Astrocyte of the cerebellum (primary cell): ENCODE results near the gene IPO11.

Experiments used
- DNase-seq: peaks from one replicate; pipeline ENCODE4 v3.0.0-alpha.2; 2011; ENCODE audit warnings: low read depth
- H3K4me3 ChIP-seq: 2 replicates; pipeline ENCODE4 v1.5.1; 2011; ENCODE audit warnings: mild to moderate bottlenecking, low read depth, low read length, moderate library complexity
- in situ Hi-C: cut with HindIII; loops from 2 replicates; pipeline ENCODE4 v1.10.0; 2017; ENCODE audit warnings: low sequenced_read_pairs
- TF ChIP-seq, protein P1 (sequence below): IDR thresholded peaks from 2 replicates; pipeline ENCODE4 v1.5.1; 2012; ENCODE audit warnings: low read length, low read depth, moderate library complexity, mild to moderate bottlenecking; ENCODE audit errors: missing control alignments

IPO11 gene

DNA sequence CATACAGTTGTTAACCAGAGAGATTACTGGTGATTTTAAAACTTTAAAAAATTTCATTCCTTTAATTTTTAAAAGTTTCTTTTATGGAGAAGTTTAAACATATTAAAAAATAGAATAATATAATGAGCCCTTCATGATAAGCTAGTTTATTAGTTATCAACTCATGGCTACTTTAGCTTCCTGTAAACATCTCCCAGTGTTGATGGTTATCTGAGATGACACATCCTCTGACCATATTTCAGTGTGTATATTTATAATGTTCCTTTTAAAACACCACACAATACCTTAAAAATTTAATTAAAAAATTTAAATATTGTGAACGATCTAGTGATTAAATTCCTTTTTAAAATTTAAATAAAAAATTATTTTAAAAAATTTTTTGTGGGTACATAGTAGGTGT, 74.1 kb downstream of the IPO11 start:
- TF ChIP-seq, protein P1, sequence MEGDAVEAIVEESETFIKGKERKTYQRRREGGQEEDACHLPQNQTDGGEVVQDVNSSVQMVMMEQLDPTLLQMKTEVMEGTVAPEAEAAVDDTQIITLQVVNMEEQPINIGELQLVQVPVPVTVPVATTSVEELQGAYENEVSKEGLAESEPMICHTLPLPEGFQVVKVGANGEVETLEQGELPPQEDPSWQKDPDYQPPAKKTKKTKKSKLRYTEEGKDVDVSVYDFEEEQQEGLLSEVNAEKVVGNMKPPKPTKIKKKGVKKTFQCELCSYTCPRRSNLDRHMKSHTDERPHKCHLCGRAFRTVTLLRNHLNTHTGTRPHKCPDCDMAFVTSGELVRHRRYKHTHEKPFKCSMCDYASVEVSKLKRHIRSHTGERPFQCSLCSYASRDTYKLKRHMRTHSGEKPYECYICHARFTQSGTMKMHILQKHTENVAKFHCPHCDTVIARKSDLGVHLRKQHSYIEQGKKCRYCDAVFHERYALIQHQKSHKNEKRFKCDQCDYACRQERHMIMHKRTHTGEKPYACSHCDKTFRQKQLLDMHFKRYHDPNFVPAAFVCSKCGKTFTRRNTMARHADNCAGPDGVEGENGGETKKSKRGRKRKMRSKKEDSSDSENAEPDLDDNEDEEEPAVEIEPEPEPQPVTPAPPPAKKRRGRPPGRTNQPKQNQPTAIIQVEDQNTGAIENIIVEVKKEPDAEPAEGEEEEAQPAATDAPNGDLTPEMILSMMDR, result no peak
- no peak overlapping the region for H3K4me3 ChIP-seq
- DNase-seq, result no peak
- in situ Hi-C loops, result no loop called here

DNA sequence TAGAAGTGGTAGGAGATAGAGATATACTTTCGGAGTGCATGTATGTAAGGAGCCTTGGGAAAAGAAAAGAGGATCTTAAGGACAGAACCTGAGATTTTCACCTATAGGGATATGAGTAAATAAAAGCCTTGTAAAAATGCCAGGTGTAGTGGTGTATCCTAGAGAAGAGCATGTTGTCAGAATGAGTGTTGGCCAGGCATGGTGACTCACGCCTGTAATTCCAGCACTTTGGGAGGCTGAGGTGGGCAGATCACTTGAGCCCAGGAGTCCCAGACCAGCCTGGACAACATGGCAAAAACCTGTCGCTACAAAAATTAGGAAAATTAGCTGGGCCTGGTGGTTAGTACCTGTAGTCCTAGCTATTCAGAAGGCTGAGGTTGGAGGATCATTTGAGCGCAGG, 76.0 kb downstream of the IPO11 start:
- no peak for DNase-seq
- TF ChIP-seq, protein P1, result no peak
- in situ Hi-C loops, result no loop called here
- no peak overlapping the region for H3K4me3 ChIP-seq

- no peak for DNase-seq
- in situ Hi-C loops, result no loop called here
- H3K4me3 ChIP-seq, result no peak overlapping the region
- TF ChIP-seq, protein P1, result no peak
Observed at GRCh38 chr5:62489471-62489870, 76.9 kb downstream of the IPO11 start.

- no peak overlapping the region for H3K4me3 ChIP-seq
- in situ Hi-C loops, result no loop called here
- DNase-seq, result no peak
- TF ChIP-seq, protein P1, result no peak
Observed at GRCh38 chr5:62494772-62495171, 82.2 kb downstream of the IPO11 start.

- no peak overlapping the region for H3K4me3 ChIP-seq
- TF ChIP-seq, protein P1, result no peak
- in situ Hi-C loops, result no loop called here
- no peak for DNase-seq
Observed at GRCh38 chr5:62496876-62497275, 84.3 kb downstream of the IPO11 start.

GRCh38 chr5:62498961-62499360, 86.4 kb downstream of the IPO11 start:
- no peak overlapping the region for H3K4me3 ChIP-seq
- no peak for DNase-seq
- in situ Hi-C loops, result no loop called here
- TF ChIP-seq, protein P1, result no peak

DNA sequence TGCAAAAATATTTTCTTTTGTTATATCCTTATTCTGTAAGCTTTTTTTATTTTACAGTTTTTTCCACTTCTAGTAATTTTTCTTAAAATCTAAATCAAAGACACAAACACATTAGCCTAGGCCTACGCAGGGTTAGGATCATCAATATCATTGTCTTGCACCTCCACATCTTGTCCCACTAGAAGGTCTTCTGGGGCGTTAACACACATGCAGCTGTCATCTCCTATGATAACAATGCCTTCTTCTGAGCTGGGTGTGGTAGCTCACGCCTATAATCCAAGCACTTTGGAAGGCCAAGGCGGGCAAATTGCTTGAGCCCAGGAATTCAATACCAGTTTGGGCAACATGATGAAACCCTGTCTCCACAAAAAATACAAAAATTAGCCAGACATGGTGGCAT, 87.2 kb downstream of the IPO11 start:
- TF ChIP-seq, protein P1, result no peak
- H3K4me3 ChIP-seq, result no peak overlapping the region
- in situ Hi-C loops, result no loop called here
- DNase-seq, result no peak
